Mesothelial cell of epicardium (in vitro differentiated cells): ENCODE data around the gene SFXN4. TPM values are rescaled to one million over a fixed set of nuclear protein-coding genes. Genes with fewer than 3 reads are reported as not detected.

ENCODE experiments used
- DNase-seq, 2 experiments: peaks; one replicate each; pipeline ENCODE4 v3.0.0; 2021; ENCODE audit warnings: low spot score in 2 of 2; ENCODE audit not compliant: unreplicated experiment in 2 of 2
- H3K27ac Mint-ChIP-seq: 2 replicates; pipeline ENCODE4 v1.8.0; 2021; ENCODE audit warnings: mixed read lengths
- H3K27me3 Mint-ChIP-seq: 2 replicates; pipeline ENCODE4 v1.8.0; 2021; ENCODE audit warnings: low read depth, mixed read lengths
- H3K36me3 Mint-ChIP-seq: 2 replicates; pipeline ENCODE4 v1.8.0; 2021; ENCODE audit warnings: mixed read lengths
- H3K4me1 Mint-ChIP-seq: 2 replicates; pipeline ENCODE4 v1.8.0; 2021; ENCODE audit warnings: mixed read lengths
- H3K4me3 Mint-ChIP-seq: 2 replicates; pipeline ENCODE4 v1.8.0; 2021; ENCODE audit warnings: mild to moderate bottlenecking, moderate library complexity, mixed read lengths
- H3K9me3 Mint-ChIP-seq: 2 replicates; pipeline ENCODE4 v1.8.0; 2021; ENCODE audit warnings: mixed read lengths
- CTCF ChIP-seq: fragments of 200-600 bp; sonication (generic); IDR thresholded peaks from one replicate; pipeline ENCODE4 v1.5.0; 2021; ENCODE audit warnings: antibody characterized with exemption; ENCODE audit not compliant: unreplicated experiment
- total RNA-seq: library from RNA; stranded (reverse); gene quantifications from 3 replicates; pipeline ENCODE4 v1.2.1, GENCODE V29; 2021

SFXN4 gene
- total RNA-seq, 1 donor from 2014 or later: 37.2 TPM

- Mint-ChIP-seq H3K27me3 (no peaks in the 10 kb centered on the region), H3K36me3 (peaks cover 24% of the 10 kb centered on the region), H3K9me3 (no peaks in the 10 kb centered on the region), H3K27ac (no peak overlapping the region), H3K4me1 (peaks cover 2% of the 10 kb centered on the region), H3K4me3 (no peak overlapping the region)
- no peak for DNase-seq
- TF ChIP-seq CTCF: no peak
Measured at GRCh38 chr10:119120413-119120867, 45.1 kb downstream of the SFXN4 start.

GRCh38 chr10:119119400-119119799 is 46.1 kb downstream of the SFXN4 start:
- Mint-ChIP-seq H3K9me3 (no peaks in the 10 kb centered on the region), H3K4me1 (peaks cover 2% of the 10 kb centered on the region), H3K36me3 (peaks cover 28% of the 10 kb centered on the region), H3K27me3 (no peaks in the 10 kb centered on the region), H3K27ac (no peak overlapping the region), H3K4me3 (no peak overlapping the region)
- no peak for TF ChIP-seq CTCF
- no peak for DNase-seq

- Mint-ChIP-seq H3K9me3 (no peaks in the 10 kb centered on the region), H3K4me1 (peaks cover 2% of the 10 kb centered on the region), H3K36me3 (peaks cover 37% of the 10 kb centered on the region), H3K27ac (no peak overlapping the region), H3K27me3 (no peaks in the 10 kb centered on the region), H3K4me3 (no peak overlapping the region)
- DNase-seq: no peak
- no peak for TF ChIP-seq CTCF
Measured at GRCh38 chr10:119118231-119118630, 47.3 kb downstream of the SFXN4 start.

GRCh38 chr10:119116326-119116951 is 49.1 kb downstream of the SFXN4 start:
- Mint-ChIP-seq H3K9me3 (no peaks in the 10 kb centered on the region), H3K4me1 (peaks cover 2% of the 10 kb centered on the region), H3K27me3 (no peaks in the 10 kb centered on the region), H3K27ac (no peak overlapping the region), H3K4me3 (no peak overlapping the region), H3K36me3 (peaks cover 38% of the 10 kb centered on the region)
- no peak for DNase-seq
- no peak for TF ChIP-seq CTCF

- peaks cover 38% of the 10 kb centered on the region for H3K36me3 Mint-ChIP-seq
Measured at GRCh38 chr10:119115926-119116325, 49.6 kb downstream of the SFXN4 start.

More at GRCh38 chr10:119115926-119116325, 49.6 kb downstream of the SFXN4 start:
- Mint-ChIP-seq H3K9me3 (no peaks in the 10 kb centered on the region), H3K4me3 (no peak overlapping the region), H3K27me3 (no peaks in the 10 kb centered on the region), H3K27ac (peak overlapping the region; percentile 45), H3K4me1 (peaks cover 2% of the 10 kb centered on the region)
- no peak for DNase-seq
- TF ChIP-seq CTCF: no peak
